ENCODE results near the gene PLXNA3.
A peak's percentile ranks its signal among the peaks of the same experiment; 100 is the strongest.

The PLXNA3 gene

DNA sequence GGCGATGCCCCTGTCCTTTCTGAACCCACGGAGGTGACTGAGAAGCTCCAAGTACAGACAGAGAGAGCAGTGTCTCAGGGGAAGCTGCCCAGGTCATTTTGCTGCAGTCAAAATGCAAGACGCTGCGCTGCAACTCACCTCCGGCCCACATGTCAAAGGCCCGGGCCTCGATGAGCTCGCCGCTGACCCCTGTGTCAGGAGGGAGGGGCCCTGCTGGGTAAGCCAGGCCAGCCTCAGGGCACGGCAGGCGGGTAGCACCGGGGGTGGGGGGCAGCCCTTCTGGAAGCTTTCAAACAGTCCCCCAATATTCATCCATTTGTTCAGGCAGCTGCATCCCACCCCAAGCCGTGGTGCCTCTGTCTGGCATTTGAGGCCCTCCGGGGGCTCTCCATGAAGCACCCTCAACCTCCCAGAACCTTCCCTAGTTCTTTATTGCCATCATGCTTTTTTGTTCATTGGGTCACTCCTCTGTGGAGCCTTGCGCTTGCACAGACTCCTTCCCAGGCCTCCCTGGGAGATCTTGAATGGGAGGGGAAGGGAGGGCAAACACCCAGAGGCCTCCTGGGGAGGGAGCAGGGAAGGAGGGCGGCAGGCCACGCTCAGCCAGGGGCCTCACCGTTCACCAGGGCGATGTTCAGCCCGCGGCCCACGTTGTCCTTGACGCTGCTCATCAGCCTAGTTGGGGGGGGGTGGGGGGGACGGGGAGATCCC is 49.7 kb downstream of the PLXNA3 start:
- DNase-seq, result no peak

- DNase-seq, result no peak
Measured at GRCh38 chrX:154508384-154508745, 50.3 kb downstream of the PLXNA3 start.

DNA sequence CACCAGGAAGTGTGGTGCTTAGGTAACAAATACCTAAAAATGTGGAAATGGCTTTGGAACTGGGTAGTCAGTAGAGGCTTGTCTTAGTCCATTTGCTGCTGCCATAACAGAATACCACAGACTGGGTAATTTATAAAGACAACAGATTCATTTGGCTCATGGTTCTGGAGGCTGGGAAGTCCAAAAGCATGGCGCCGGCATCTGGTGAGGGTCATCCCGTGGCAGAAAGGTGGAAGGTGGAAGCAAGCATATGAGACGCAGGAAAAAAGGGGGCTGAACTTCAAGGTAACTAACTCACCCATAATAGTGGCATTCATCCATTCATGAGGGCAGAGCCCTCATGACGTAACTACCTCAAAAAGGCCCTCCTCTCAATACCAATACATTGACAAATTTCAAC is 51.4 kb downstream of the PLXNA3 start:
- DNase-seq, result no peak

DNA sequence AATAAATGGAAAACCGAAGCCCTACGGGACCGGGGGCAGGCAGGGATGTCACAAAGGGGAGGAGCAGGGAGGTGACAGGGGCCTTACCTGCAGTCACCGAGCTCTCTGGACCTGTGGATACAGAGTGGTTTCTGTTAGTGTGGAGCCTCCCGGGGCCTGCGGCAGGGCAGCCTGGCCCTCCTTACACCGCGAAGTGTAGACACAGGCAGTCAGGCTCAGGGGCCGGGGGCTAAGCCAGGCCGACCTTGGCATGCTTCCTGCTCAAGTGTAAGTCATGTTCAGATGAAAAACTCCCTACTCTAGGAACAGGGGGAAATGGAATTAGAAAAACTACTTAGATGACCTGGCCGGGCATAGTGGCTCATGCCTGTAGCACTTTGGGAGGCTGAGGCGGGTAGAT is 53.7 kb downstream of the PLXNA3 start:
- no peak for DNase-seq

GRCh38 chrX:154512879-154513553 is 54.9 kb downstream of the PLXNA3 start:
- DNase-seq, result no peak

DNA sequence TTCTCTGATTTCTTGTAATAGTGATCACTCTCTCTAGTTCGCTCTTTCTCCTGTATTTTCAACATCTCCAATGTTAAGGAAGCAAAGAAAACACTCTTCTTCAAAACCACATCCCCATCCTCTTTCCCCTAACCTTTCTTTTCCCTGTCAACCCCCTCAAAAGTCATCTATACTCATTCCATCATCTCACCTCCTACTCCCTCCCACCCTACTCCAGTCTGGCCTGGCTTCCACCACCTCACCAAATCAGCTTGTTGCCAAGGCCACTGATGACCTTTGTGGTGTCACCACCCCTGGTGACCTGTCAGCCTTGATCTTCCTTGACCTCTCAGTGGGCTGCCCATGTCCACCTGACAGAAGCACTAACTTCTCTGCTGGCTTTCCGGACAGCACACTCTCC is 55.6 kb downstream of the PLXNA3 start:
- DNase-seq, result no peak

DNA sequence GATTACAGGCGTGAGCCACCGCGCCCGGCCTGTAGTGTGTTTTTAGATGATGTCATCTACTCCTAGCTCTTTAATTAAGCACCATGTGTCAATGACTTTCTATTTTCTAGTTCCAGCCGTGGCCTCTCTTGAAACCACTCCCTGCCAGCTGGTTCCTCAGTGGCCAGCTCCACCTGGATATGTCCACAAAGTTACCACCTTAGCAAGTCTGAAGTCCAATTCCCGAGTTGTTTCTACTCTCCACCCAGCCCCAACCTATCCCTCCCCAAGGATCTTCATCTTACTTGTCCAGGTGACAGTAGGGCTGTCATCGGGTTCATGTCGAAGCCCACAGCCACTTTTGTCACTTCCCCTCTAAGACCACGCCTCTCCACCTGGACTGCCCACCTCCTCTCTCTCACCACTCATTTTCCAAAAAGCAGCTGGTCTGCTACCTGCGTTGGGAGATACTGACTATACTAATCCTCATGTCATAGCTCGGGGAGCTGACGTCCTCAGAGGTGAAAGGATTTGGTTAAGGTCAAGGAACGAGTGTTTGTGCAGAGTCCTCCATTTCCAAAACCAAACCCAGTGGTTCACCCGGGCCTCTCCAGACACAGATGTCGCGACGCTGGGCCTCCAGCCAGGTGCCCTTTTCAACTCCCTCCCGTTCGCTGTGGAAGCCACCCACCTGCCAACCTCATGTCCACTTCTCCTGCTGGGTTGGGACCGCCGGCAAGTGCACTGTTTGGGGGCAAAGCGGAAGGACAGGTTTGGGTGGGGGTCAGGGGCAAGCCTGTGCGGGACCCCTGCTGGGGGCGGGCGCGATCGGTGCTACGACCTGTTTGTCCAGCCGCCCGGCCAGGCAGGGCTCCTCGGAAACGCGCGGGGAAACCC is 57.2 kb downstream of the PLXNA3 start:
- peak; percentile 8 for DNase-seq

GRCh38 chrX:154515966-154516655 is 58.0 kb downstream of the PLXNA3 start, which contains the start of gene FAM3A:
Gene FAM3A, minus strand, starts transcription at chrX:154516232. Its CDS starts 460 bp downstream, at chrX:154515772.
- DNase-seq, result peak; percentile 87

- DNase-seq, result no peak
Measured at GRCh38 chrX:154516656-154517100, 58.6 kb downstream of the PLXNA3 start.

- DNase-seq, result no peak
Measured at GRCh38 chrX:154517101-154517781, 59.2 kb downstream of the PLXNA3 start.

GRCh38 chrX:154519389-154519788 is 61.3 kb downstream of the PLXNA3 start:
- no peak for DNase-seq

DNA sequence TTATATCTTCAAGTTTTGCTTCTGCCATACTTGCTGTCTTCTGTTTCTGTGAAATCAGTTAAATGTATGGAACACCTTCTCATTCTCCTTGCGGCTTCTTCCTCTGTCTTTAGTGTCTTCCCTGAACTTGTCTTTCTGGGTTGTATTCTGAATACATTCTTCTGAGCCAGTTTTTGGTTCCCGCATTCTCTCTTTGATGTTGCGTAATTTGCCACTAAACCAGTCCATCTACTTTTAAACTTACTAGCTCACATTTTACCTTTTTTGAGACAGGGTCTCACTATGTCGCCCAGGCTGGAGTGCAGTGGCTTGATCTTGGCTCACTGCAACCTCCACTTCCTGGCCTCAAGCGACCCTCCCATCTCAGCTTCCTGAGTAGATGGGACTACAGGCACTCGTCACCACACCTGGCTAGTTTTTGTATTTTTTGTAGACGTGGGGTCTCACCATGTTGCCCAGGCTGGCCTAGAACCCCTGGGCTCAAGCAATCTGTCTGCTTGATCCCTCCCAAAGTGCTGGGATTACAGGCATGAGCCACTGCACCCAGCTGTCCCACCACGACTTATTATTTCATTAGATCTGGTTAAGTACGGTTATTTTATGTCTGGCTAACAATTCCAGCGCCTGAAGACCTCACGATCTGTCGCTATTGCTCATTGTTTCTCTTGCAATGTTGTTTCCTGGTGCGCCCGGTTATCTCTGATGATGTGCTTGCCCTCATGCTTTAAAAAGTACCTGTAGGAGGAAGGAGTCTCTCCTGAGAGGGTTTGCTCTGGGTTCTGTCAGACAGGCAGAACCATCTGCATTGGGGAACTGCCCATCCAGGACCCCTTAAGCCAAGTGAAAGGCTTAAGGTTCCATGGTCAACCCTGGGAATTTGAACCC is 67.8 kb downstream of the PLXNA3 start:
- DNase-seq, result no peak

DNA sequence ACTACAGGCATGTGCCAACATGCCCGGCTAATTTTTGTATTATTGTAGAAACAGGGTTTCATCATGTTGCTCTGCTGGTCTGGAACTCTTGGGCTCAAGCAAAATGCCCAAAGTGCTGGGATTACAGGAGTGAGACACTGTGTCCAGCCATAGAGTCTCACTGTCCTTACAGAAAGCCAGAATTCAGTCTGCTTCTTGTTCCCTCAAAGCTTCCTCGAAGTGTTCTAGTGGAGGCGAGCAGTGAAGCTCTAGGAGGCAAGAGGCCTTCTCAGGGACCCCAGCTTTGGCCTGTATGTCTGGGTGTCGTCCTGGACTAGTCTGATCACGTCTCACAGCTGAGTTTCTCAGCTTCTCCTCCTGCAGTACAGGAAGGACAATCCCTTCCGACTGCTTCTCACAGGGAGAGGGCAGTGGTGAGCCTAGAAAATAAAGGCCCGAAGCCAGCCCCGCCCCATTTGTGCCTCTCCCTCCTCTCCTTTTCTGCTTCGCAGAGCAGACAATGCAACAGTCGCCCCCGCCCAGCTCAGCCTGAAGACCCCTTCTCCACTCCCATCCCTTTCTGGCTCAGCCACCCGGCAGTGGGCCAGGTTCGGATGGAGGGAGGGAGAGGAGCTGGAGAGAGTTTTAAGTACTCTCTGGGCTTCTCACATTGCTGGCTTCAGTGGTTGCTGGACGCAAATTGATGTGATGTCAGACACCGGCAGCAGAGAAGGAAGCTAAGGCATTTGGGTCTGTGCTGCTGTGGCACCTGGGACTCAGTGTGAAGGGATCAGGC is 69.0 kb downstream of the PLXNA3 start:
- peak; percentile 63 for DNase-seq

Measured in inflammatory macrophage treated with lipopolysaccharide for 4 hours (primary cell).